ENCODE measurements around the gene NTM. TPM values are rescaled to one million over a fixed set of nuclear protein-coding genes. Genes with fewer than 3 reads are reported as not detected.
"Not testable (repeated sequence)": the region's sequence is repeated elsewhere in the genome, so short reads cannot be mapped to it uniquely, and the experiment has no call there.

Gene NTM
- total and polyA plus RNA-seq, 12 donors: 0.43 to 3.0 (median 1.3) TPM

GRCh38 chr11:132315696-132316095 lies 945.3 kb downstream of the NTM start:
- Histone ChIP-seq H3K27ac (no peak overlapping the region), H3K27me3 (peaks cover 0 to 7% (median 0%) of the 10 kb centered on the region in 7 donors), H3K9me3 (no peaks in the 10 kb centered on the region), H3K4me1 (peaks cover 0 to 5% (median 0%) of the 10 kb centered on the region in 9 donors), H3K36me3 (no peaks in the 10 kb centered on the region), H3K4me3 (no peak overlapping the region)
- intact Hi-C loops (cut with DNase I): loop anchor here in 2 of 10 donors (10.0 kb wide), 2 partner anchors 201 to 451 kb away; no protein-coding TSS in a partner anchor
- TF ChIP-seq CTCF (IDR thresholded peaks at IDR 0.05): no peak
- ATAC-seq (no peak), DNase-seq (no peak)
- 66 to 69% methylated on average over 6 of the region's 6 CpGs for WGBS, 2 donors

- Histone ChIP-seq H3K36me3 (no peaks in the 10 kb centered on the region), H3K27me3 (peaks cover 0 to 7% (median 0%) of the 10 kb centered on the region in 7 donors), H3K9me3 (no peaks in the 10 kb centered on the region), H3K4me1 (no peaks in the 10 kb centered on the region), H3K4me3 (no peak overlapping the region), H3K27ac (no peak overlapping the region)
- ATAC-seq (no peak), DNase-seq (no peak)
- intact Hi-C loops (cut with DNase I): loop anchor here in 2 of 10 donors (10.0 kb wide), 2 partner anchors 204 to 454 kb away; no protein-coding TSS in a partner anchor
- WGBS, 2 donors: 79 to 95% methylated on average over 8 of the region's 8 CpGs
- no peak for TF ChIP-seq CTCF (IDR thresholded peaks at IDR 0.05)
Measured at GRCh38 chr11:132318421-132319157, 948.2 kb downstream of the NTM start.

- DNase-seq, H3K9me3 ChIP-seq, H3K4me1 ChIP-seq, ATAC-seq, H3K4me3 ChIP-seq, H3K27me3 ChIP-seq, H3K36me3 ChIP-seq, H3K27ac ChIP-seq: not testable (repeated sequence)
- WGBS, 2 donors: 80 to 81% methylated on average over 6 of the region's 6 CpGs
- intact Hi-C loops (cut with DNase I): loop anchor here in 2 of 10 donors (10.0 kb wide), 2 partner anchors 205 to 455 kb away; no protein-coding TSS in a partner anchor
Measured at GRCh38 chr11:132319419-132319818, 949.0 kb downstream of the NTM start.

GRCh38 chr11:132330515-132330914 lies 960.1 kb downstream of the NTM start:
- Histone ChIP-seq H3K36me3 (no peaks in the 10 kb centered on the region), H3K27me3 (no peaks in the 10 kb centered on the region), H3K27ac (no peak overlapping the region), H3K4me1 (no peaks in the 10 kb centered on the region), H3K9me3 (no peaks in the 10 kb centered on the region), H3K4me3 (no peak overlapping the region)
- intact Hi-C loops (cut with DNase I): no loop called here
- no peak for ATAC-seq
- DNase-seq: no peak
- WGBS, 2 donors: 58 to 61% methylated on average over 7 of the region's 7 CpGs
- no peak for TF ChIP-seq CTCF (IDR thresholded peaks at IDR 0.05)

- intact Hi-C loops (cut with DNase I): no loop called here
- WGBS, 2 donors: 66 to 71% methylated on average over 9 of the region's 9 CpGs
- no peaks in the 10 kb centered on the region for H3K9me3 ChIP-seq
Measured at GRCh38 chr11:132332521-132332920, 962.1 kb downstream of the NTM start.

More at GRCh38 chr11:132332521-132332920, 962.1 kb downstream of the NTM start:
- Histone ChIP-seq H3K4me1 (no peaks in the 10 kb centered on the region), H3K36me3 (no peaks in the 10 kb centered on the region), H3K4me3 (no peak overlapping the region), H3K27ac (no peak overlapping the region), H3K27me3 (no peaks in the 10 kb centered on the region)
- ATAC-seq (no peak), DNase-seq (no peak)
- TF ChIP-seq CTCF (IDR thresholded peaks at IDR 0.05): no peak
